CD4-positive, alpha-beta T cell (primary cell): ENCODE data around the gene MADCAM1. TPM values are rescaled to one million over a fixed set of nuclear protein-coding genes. Genes with fewer than 3 reads are reported as not detected.

Experiments used
- ATAC-seq: fragments of 200-7000 bp; cut with Tn5 transposase; one replicate; pipeline ENCODE4 v1.10.0; 2022; ENCODE audit warnings: mild to moderate bottlenecking; ENCODE audit not compliant: poor library complexity
- CTCF ChIA-PET: fragments of 350-600 bp; sonication (Branson Sonifier 250); formaldehyde crosslinking; loops from one replicate; lab custom pipeline; 2021; ENCODE audit warnings: antibody characterized with exemption, inconsistent platforms; lab: Charles Lee
- POLR2A ChIA-PET: fragments of 350-600 bp; sonication (Branson Sonifier 250); formaldehyde crosslinking; loops from one replicate; lab custom pipeline; 2021; ENCODE audit warnings: antibody characterized with exemption, inconsistent platforms; lab: Charles Lee
- DNase-seq, 14 experiments: peaks; one replicate each; pipeline ENCODE4 v3.0.0-alpha.2; 2013 to 2020; ENCODE audit warnings: mixed read lengths in 2 of 14
- H3K27ac ChIP-seq, 2 donors: one replicate each; pipeline versions ENCODE4 v1.5.1 to v1.7.0; 2013; ENCODE audit warnings: low read length in 2 of 2, low read depth in 1 of 2, mild to moderate bottlenecking in 1 of 2
- H3K27me3 ChIP-seq, 2 experiments: 1 replicate in 1 of 2; 2 replicates in 1 of 2; pipeline versions ENCODE4 v1.6.1 to v1.7.0; 2013; ENCODE audit warnings: low read length in 2 of 2, control low read depth in 1 of 2, mild to moderate bottlenecking in 1 of 2, moderate library complexity in 1 of 2; ENCODE audit not compliant: insufficient read depth in 2 of 2, control insufficient read depth in 1 of 2
- H3K36me3 ChIP-seq: one replicate; pipeline ENCODE4 v1.6.1; 2013; ENCODE audit warnings: low read length, control low read depth; ENCODE audit not compliant: insufficient read depth
- H3K4me1 ChIP-seq: one replicate; pipeline ENCODE4 v1.6.1; 2013; ENCODE audit warnings: low read length, control low read depth; ENCODE audit not compliant: insufficient read depth
- H3K4me3 ChIP-seq: one replicate; pipeline ENCODE4 v1.5.1; 2013; ENCODE audit warnings: mild to moderate bottlenecking, low read length, moderate library complexity
- H3K9me3 ChIP-seq, 2 experiments: 1 replicate in 1 of 2; 2 replicates in 1 of 2; pipeline versions ENCODE4 v1.6.1 to v1.7.0; 2013; ENCODE audit warnings: low read length in 2 of 2, mild to moderate bottlenecking in 2 of 2, control low read depth in 1 of 2, moderate library complexity in 1 of 2; ENCODE audit not compliant: control insufficient read depth in 1 of 2, insufficient read depth in 1 of 2
- H3K27ac Mint-ChIP-seq: one replicate; pipeline ENCODE4 v1.8.0; 2020; ENCODE audit warnings: mixed read lengths
- H3K27me3 Mint-ChIP-seq: one replicate; pipeline ENCODE4 v1.8.0; 2021; ENCODE audit warnings: mixed read lengths
- H3K36me3 Mint-ChIP-seq: one replicate; pipeline ENCODE4 v1.8.0; 2021; ENCODE audit warnings: low read depth, mixed read lengths
- H3K4me1 Mint-ChIP-seq: one replicate; pipeline ENCODE4 v1.8.0; 2021; ENCODE audit warnings: low read depth, mixed read lengths
- H3K4me3 Mint-ChIP-seq: one replicate; pipeline ENCODE4 v1.8.0; 2020; ENCODE audit warnings: mild to moderate bottlenecking, mixed read lengths
- H3K9me3 Mint-ChIP-seq: one replicate; pipeline ENCODE4 v1.8.0; 2020; ENCODE audit warnings: mixed read lengths
- CTCF ChIP-seq: fragments of 200-600 bp; IDR thresholded peaks from one replicate; pipeline ENCODE4 v1.8.0; 2022; ENCODE audit warnings: antibody characterized with exemption, mild to moderate bottlenecking
- intact Hi-C, 2 experiments: fragments of 100-400 bp; cut with DNase I in 1 of 2; cut with micrococcal nuclease in 1 of 2; formaldehyde crosslinking; loops; one replicate each; pipeline versions ENCODE4 v1.15.1 to v1.9.0; 2023 to 2025; cut with DNase I, micrococcal nuclease
- total RNA-seq, 174 experiments: library from RNA in 2 of 174; stranded (reverse) in 2 of 174; gene quantifications; one replicate each; pipeline ENCODE4 v1.2.3 and lab custom pipeline; 2021 to 2026

The MADCAM1 gene
- total RNA-seq, 2 experiments from 2014 or later: 0.20 to 0.91 TPM

- Histone ChIP-seq H3K9me3 (no peaks in the 10 kb centered on the region), H3K27me3 (no peaks in the 10 kb centered on the region), H3K4me1 (peaks cover 26% of the 10 kb centered on the region), H3K36me3 (peaks cover 55% of the 10 kb centered on the region), H3K27ac (no peak overlapping the region), H3K4me3 (no peak overlapping the region)
- ATAC-seq: no peak
- intact Hi-C loops: no loop called here
- no peak for DNase-seq
- Mint-ChIP-seq H3K27ac (no peak overlapping the region), H3K36me3 (peaks cover 21% of the 10 kb centered on the region), H3K27me3 (no peaks in the 10 kb centered on the region), H3K9me3 (no peaks in the 10 kb centered on the region), H3K4me3 (no peak overlapping the region), H3K4me1 (peaks cover 15% of the 10 kb centered on the region)
- ChIA-PET POLR2A (no interaction called here), CTCF (no interaction called here)
- no peak for TF ChIP-seq CTCF
Observed at GRCh38 chr19:539429-540030, 43.2 kb downstream of the MADCAM1 start.

GRCh38 chr19:540867-541637, 44.8 kb downstream of the MADCAM1 start:
- no peaks in the 10 kb centered on the region for H3K27me3 Mint-ChIP-seq
- intact Hi-C loops: no loop called here
- Histone ChIP-seq H3K4me3 (no peak overlapping the region), H3K27me3 (no peaks in the 10 kb centered on the region), H3K27ac (no peak overlapping the region), H3K4me1 (peaks cover 25% of the 10 kb centered on the region), H3K36me3 (peaks cover 44% of the 10 kb centered on the region), H3K9me3 (no peaks in the 10 kb centered on the region)
- ChIA-PET POLR2A (no interaction called here), CTCF (interaction anchor here (0.6 kb wide), 1 partner anchor 30 kb away, joined by 3 read pairs; no protein-coding TSS in a partner anchor)
- no peaks in the 10 kb centered on the region for H3K9me3 Mint-ChIP-seq
- DNase-seq (peak in 1 of 14 experiments; percentile 36), ATAC-seq (no peak)
- no peak for TF ChIP-seq CTCF
- H3K27ac Mint-ChIP-seq: no peak overlapping the region
- peaks cover 23% of the 10 kb centered on the region for H3K4me1 Mint-ChIP-seq
- H3K4me3 Mint-ChIP-seq: no peak overlapping the region
- H3K36me3 Mint-ChIP-seq: peaks cover 21% of the 10 kb centered on the region

GRCh38 chr19:541699-542098, 45.4 kb downstream of the MADCAM1 start:
- peaks cover 21% of the 10 kb centered on the region for H3K36me3 Mint-ChIP-seq
- Histone ChIP-seq H3K4me3 (no peak overlapping the region), H3K9me3 (no peaks in the 10 kb centered on the region), H3K36me3 (peaks cover 38% of the 10 kb centered on the region), H3K27ac (no peak overlapping the region), H3K27me3 (no peaks in the 10 kb centered on the region), H3K4me1 (peaks cover 26% of the 10 kb centered on the region)
- H3K9me3 Mint-ChIP-seq: no peaks in the 10 kb centered on the region
- peaks cover 23% of the 10 kb centered on the region for H3K4me1 Mint-ChIP-seq
- intact Hi-C loops: no loop called here
- ChIA-PET CTCF (interaction anchor here (1.7 kb wide), 1 partner anchor 31 kb away, joined by 9 read pairs; no protein-coding TSS in a partner anchor), POLR2A (interaction anchor here (1.3 kb wide), 1 partner anchor 10 kb away, joined by 3 read pairs; the partner anchor contains the start of gene CDC34)
- H3K4me3 Mint-ChIP-seq: no peak overlapping the region
- H3K27ac Mint-ChIP-seq: no peak overlapping the region
- no peak for DNase-seq
- no peak for TF ChIP-seq CTCF
- no peaks in the 10 kb centered on the region for H3K27me3 Mint-ChIP-seq
- ATAC-seq: no peak
